ENCODE measurements around the gene COL9A3.
A peak's percentile ranks its signal among the peaks of the same experiment; 100 is the strongest.

Gene COL9A3

DNA sequence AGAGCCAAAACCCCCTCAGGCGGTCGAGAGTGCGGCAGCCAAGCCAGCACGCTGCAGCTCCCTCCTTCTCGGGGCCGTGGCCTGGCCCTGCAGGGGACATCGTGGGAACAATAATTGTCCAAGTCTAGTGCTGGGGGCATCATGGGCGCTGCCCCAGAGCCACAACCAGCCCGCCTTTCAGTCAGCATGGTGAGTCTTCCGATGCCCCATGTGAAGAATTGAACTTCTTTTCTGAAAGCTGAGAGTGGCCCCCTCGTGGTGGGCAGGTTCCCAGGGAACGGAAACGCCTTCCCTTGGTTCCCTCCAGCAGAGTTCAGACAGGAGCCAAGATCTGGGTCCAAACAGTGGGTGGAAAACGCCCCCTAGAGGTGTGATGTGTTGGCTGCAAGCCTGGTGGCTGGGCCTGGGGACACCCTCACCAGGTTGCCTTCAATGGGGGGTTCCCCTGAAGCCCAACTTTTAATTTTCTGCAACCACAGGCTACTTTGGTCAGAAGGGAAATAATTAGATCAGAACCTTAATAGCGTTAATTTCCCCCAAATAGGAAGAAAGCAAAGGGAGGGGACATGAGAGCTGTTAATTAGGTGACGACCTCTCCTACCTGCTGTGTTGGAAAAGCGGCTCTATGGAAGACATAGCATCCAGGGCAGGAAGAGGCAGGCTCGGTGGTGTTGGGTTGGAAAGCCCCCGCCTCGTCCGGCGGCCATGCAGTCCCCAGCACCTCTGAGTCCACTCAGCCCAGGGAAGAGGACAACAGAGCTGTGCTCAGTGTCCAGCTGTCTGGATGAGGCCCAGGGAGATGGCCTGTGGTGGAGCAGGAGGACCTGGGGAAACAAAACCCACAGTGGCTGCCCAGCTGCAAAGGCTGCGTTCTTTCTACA, 25.3 kb upstream of the COL9A3 start:
- Histone ChIP-seq H3K4me1 (ENCODE audit: control insufficient read depth, insufficient read depth, low read length) (peaks cover 26% of the 10 kb centered on the region), H3K4me3 (ENCODE audit: low read length in 2 of 2) (peak overlapping the region in 1 of 2 donors; percentile 35), H3K27me3 (ENCODE audit: control insufficient read depth in 1 of 2, insufficient read depth in 2 of 2, low read length in 2 of 2) (no peaks in the 10 kb centered on the region), H3K36me3 (ENCODE audit: control insufficient read depth in 2 of 2, insufficient read depth in 2 of 2, low read length in 2 of 2) (no peaks in the 10 kb centered on the region), H3K9me3 (ENCODE audit: control insufficient read depth in 2 of 2, low read length in 2 of 2) (no peaks in the 10 kb centered on the region), H3K27ac (ENCODE audit: low read length) (no peak overlapping the region), H3K9ac (ENCODE audit: low read length in 2 of 2) (no peak overlapping the region)

DNA sequence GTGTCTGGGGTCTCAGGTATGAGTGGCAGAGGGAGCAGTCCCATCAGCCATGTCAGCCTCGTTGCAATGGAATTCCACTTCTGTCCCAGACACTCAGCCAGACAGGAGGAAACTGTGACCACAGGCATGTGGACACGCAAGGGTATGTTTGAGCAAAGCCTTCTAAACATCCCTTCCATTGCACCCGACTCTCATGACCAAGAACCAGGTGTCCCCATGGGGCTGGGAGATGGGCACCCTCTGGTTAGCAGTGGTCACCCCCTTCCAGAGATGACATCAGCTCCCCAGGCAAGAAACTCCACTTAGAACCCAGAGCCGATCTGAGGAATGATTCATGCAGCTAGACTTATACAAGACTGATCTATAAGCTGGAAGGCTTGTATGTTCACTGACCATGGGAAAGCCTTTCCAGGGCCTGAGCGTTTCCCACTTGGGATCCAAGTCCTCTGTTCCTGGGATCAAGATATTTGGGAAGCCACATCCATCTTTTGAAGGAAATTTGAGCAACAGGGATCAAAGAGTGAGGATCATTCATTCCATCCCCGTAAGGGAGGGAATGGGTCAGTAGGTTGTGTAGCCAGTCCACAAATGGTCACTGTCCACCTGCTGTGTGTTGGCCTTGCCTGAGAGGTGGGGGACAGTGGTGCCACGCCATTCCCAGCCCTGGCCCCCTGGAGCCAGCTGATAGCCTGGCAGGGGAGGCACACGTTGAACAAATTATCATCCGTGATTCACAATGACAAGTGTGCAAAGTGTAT, 24.5 kb upstream of the COL9A3 start:
- no peaks in the 10 kb centered on the region for H3K36me3 ChIP-seq (ENCODE audit: control insufficient read depth in 2 of 2, insufficient read depth in 2 of 2, low read length in 2 of 2)
- no peaks in the 10 kb centered on the region for H3K9me3 ChIP-seq (ENCODE audit: control insufficient read depth in 2 of 2, low read length in 2 of 2)
- no peak overlapping the region for H3K9ac ChIP-seq (ENCODE audit: low read length in 2 of 2)
- no peak overlapping the region for H3K27ac ChIP-seq (ENCODE audit: low read length)
- no peaks in the 10 kb centered on the region for H3K27me3 ChIP-seq (ENCODE audit: control insufficient read depth in 1 of 2, insufficient read depth in 2 of 2, low read length in 2 of 2)
- H3K4me3 ChIP-seq (ENCODE audit: low read length in 2 of 2): no peak overlapping the region
- peaks cover 32% of the 10 kb centered on the region for H3K4me1 ChIP-seq (ENCODE audit: control insufficient read depth, insufficient read depth, low read length)

DNA sequence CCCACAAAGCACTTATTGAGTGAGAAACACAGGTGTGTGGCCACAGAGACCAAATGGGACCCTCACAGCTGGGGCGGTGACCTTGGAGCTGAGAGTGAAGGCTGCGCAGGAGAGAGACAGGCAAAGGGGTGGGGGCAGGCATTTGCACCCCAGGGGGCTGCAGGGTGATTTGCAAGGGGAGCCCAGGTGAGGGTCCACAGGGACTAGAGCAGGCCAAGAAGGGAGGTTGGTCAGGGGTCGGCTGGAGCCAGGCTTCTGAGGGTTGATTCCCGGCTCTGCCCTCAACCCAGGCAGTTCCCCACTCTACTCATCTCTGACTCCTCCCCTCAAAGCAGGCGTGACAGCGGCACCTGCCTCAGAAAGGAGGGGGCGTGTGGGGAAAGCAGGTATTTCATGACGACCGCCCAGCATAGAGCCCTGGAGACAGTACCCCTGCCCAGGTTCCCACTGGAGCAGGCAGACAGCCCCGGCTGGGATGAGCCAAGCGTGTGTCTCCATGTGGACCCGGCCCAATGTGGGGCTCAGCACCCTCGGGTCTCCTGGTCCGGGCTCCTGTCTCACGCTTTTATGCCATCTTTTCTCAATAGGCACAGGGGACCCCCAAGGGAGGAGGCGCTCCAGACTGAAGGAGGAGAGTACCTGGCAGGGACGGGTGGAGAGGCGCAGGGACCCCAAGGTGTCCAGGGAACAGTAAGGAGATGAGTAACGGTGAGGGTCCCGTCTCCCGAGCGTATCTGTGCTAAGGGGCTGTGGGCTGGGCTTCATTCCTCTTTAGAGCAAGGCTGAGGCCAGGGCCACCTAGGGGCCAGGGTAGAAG, 23.7 kb upstream of the COL9A3 start:
- H3K4me1 ChIP-seq (ENCODE audit: control insufficient read depth, insufficient read depth, low read length): peaks cover 40% of the 10 kb centered on the region
- peak overlapping the region; percentile 95 for H3K27ac ChIP-seq (ENCODE audit: low read length)
- H3K9me3 ChIP-seq (ENCODE audit: control insufficient read depth in 2 of 2, low read length in 2 of 2): no peaks in the 10 kb centered on the region
- H3K4me3 ChIP-seq (ENCODE audit: low read length in 2 of 2): peak overlapping the region in 1 of 2 donors; percentile 72
- peaks cover 0 to 2% of the 10 kb centered on the region in 2 donors for H3K36me3 ChIP-seq (ENCODE audit: control insufficient read depth in 2 of 2, insufficient read depth in 2 of 2, low read length in 2 of 2)
- no peaks in the 10 kb centered on the region for H3K27me3 ChIP-seq (ENCODE audit: control insufficient read depth in 1 of 2, insufficient read depth in 2 of 2, low read length in 2 of 2)
- peak overlapping the region; percentile 37 to 74 for H3K9ac ChIP-seq (ENCODE audit: low read length in 2 of 2)

DNA sequence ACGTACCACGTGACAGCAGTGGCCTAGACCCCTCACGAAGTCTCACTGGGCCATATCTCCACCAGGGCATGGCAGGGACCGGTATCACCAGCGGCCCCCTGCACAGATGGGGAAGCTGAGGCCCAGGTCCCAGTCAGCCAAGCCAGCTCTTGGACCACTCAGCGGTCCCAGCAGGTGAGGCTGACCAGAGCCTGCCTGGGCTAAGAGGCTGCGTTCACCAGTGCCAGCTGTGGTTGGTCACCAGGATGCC, 23.2 kb upstream of the COL9A3 start:
- peak overlapping the region; percentile 95 for H3K27ac ChIP-seq (ENCODE audit: low read length)
- peak overlapping the region; percentile 9 to 72 for H3K4me3 ChIP-seq (ENCODE audit: low read length in 2 of 2)
- H3K9ac ChIP-seq (ENCODE audit: low read length in 2 of 2): peak overlapping the region; percentile 37 to 74
- peaks cover under 1 to 2% of the 10 kb centered on the region in 2 donors for H3K36me3 ChIP-seq (ENCODE audit: control insufficient read depth in 2 of 2, insufficient read depth in 2 of 2, low read length in 2 of 2)
- no peaks in the 10 kb centered on the region for H3K27me3 ChIP-seq (ENCODE audit: control insufficient read depth in 1 of 2, insufficient read depth in 2 of 2, low read length in 2 of 2)
- H3K4me1 ChIP-seq (ENCODE audit: control insufficient read depth, insufficient read depth, low read length): peaks cover 40% of the 10 kb centered on the region
- no peaks in the 10 kb centered on the region for H3K9me3 ChIP-seq (ENCODE audit: control insufficient read depth in 2 of 2, low read length in 2 of 2)

DNA sequence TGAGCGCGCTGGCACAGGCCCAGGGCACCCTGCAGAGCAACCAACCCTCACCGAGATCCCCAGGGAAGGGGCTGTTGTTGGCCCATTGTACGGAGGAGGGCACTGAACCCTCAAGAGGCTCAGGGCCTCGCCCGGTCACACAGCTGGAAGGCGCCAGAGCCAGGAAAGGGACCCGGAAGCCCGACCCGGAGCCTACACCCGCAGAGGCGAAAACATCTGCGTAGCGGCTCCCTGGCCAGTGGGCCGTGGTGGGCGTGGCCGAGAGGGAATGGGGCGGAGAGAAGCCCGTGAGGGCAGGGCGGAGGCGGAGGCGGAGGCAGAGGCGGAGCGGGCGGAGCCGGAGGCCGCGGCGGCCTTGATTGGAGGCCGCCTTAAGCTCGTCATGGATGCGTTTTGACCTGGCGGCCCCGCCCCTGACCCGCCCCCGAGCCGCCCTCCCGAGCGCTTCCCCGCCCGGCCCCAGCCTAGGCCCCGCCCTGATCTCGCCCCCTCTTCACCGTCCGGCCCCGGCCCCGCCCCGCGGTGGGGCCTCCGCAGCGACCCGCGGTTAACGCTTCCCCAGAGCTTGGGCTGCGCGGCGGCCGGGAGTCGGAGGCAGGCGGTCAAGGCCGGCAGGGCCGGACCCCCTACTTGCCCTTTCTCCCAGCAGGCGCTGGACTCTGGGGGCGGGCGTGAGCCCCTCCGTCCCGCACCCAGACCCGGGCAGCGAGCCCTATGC, 22.7 kb upstream of the COL9A3 start:
- Histone ChIP-seq H3K4me3 (ENCODE audit: low read length in 2 of 2) (peak overlapping the region; percentile 73 to 80), H3K9me3 (ENCODE audit: control insufficient read depth in 2 of 2, low read length in 2 of 2) (no peaks in the 10 kb centered on the region), H3K4me1 (ENCODE audit: control insufficient read depth, insufficient read depth, low read length) (peaks cover 43% of the 10 kb centered on the region), H3K27me3 (ENCODE audit: control insufficient read depth in 1 of 2, insufficient read depth in 2 of 2, low read length in 2 of 2) (no peaks in the 10 kb centered on the region), H3K27ac (ENCODE audit: low read length) (peak overlapping the region; percentile 95), H3K9ac (ENCODE audit: low read length in 2 of 2) (peak overlapping the region; percentile 71 to 74), H3K36me3 (ENCODE audit: control insufficient read depth in 2 of 2, insufficient read depth in 2 of 2, low read length in 2 of 2) (peaks cover 6% of the 10 kb centered on the region in 2 donors)

DNA sequence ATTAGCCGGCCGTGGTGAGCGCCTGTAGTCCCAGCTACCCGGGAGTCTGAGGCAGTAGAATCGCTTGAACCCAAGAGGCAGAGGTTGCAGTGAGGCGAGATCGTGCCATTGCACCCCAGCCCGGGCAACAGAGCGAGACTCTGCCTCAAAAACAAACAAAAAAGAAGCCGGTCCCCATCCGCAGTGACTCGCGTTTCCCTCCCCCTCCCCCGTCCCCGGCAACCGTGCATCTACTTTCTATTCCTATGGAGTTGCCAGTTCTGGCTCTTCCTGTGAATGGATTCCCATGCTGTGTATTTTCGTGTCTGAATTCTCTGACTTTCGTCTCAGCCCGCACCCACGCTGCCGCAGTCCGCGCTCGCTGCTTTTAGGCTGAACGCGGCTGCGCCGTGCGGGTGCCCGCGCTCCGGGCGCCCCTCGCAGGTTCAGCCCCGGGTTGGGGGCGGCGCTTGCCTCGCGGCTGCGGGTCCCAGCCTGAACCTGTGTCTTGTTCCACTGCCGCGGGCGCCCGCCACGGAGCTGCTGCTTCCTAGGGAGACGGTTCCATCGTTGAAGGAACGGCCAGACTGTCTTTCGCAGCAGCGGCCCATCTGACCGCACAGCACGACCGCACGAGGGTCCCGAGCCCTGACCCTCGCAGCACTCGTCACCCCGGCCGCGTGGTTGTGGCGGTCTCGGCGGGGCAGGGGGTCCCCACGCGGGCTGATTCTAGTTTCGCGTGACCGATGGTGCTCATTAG, 21.7 kb upstream of the COL9A3 start:
- H3K4me3 ChIP-seq (ENCODE audit: low read length in 2 of 2): peak overlapping the region; percentile 73 to 80
- peaks cover 10 to 12% of the 10 kb centered on the region in 2 donors for H3K36me3 ChIP-seq (ENCODE audit: control insufficient read depth in 2 of 2, insufficient read depth in 2 of 2, low read length in 2 of 2)
- H3K4me1 ChIP-seq (ENCODE audit: control insufficient read depth, insufficient read depth, low read length): peaks cover 43% of the 10 kb centered on the region
- no peaks in the 10 kb centered on the region for H3K27me3 ChIP-seq (ENCODE audit: control insufficient read depth in 1 of 2, insufficient read depth in 2 of 2, low read length in 2 of 2)
- no peaks in the 10 kb centered on the region for H3K9me3 ChIP-seq (ENCODE audit: control insufficient read depth in 2 of 2, low read length in 2 of 2)
- peak overlapping the region; percentile 66 to 71 for H3K9ac ChIP-seq (ENCODE audit: low read length in 2 of 2)
- H3K27ac ChIP-seq (ENCODE audit: low read length): peak overlapping the region; percentile 89

DNA sequence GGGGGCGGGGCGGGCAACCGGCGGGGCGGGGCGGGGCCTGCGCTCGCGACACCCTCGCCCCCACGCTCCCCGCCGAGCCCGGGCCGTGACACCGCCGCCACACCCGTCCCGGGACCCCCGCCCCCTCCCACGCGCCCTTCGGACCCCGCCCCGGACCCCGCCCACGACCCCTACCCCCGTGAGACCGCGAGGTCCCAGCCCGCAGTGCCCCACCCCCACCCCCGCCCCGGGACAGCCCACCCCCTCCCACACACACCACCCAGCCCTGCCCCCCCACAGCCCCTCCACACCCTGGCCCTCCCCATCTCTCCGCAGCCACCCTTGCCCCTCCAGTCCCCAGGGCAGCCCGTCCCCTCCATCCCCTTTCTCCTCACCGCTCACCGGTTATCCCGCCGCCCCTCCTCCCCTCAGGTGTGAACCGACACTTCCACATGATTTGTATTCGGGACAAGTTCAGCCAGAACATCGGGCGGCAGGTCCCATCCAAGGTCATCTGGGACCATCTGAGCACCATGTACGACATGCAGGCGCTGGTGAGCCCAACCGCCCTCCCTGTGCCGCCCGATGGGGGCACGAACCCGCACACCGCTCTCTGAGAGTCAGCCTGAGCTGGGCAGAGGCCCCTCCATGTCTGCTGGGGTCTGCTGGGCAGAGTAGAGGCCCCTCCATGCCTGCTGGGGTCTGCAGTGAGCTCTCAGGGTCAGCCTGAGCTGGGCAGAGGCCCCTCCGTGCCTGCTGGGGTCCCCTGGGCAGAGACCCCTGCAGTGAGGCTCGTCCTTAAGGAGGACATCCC, 20.0 kb upstream of the COL9A3 start:
- peaks cover 37% of the 10 kb centered on the region for H3K4me1 ChIP-seq (ENCODE audit: control insufficient read depth, insufficient read depth, low read length)
- peaks cover 14 to 18% of the 10 kb centered on the region in 2 donors for H3K36me3 ChIP-seq (ENCODE audit: control insufficient read depth in 2 of 2, insufficient read depth in 2 of 2, low read length in 2 of 2)
- no peaks in the 10 kb centered on the region for H3K27me3 ChIP-seq (ENCODE audit: control insufficient read depth in 1 of 2, insufficient read depth in 2 of 2, low read length in 2 of 2)
- peak overlapping the region; percentile 46 for H3K27ac ChIP-seq (ENCODE audit: low read length)
- peak overlapping the region; percentile 22 to 80 for H3K4me3 ChIP-seq (ENCODE audit: low read length in 2 of 2)
- no peaks in the 10 kb centered on the region for H3K9me3 ChIP-seq (ENCODE audit: control insufficient read depth in 2 of 2, low read length in 2 of 2)
- H3K9ac ChIP-seq (ENCODE audit: low read length in 2 of 2): peak overlapping the region; percentile 64

DNA sequence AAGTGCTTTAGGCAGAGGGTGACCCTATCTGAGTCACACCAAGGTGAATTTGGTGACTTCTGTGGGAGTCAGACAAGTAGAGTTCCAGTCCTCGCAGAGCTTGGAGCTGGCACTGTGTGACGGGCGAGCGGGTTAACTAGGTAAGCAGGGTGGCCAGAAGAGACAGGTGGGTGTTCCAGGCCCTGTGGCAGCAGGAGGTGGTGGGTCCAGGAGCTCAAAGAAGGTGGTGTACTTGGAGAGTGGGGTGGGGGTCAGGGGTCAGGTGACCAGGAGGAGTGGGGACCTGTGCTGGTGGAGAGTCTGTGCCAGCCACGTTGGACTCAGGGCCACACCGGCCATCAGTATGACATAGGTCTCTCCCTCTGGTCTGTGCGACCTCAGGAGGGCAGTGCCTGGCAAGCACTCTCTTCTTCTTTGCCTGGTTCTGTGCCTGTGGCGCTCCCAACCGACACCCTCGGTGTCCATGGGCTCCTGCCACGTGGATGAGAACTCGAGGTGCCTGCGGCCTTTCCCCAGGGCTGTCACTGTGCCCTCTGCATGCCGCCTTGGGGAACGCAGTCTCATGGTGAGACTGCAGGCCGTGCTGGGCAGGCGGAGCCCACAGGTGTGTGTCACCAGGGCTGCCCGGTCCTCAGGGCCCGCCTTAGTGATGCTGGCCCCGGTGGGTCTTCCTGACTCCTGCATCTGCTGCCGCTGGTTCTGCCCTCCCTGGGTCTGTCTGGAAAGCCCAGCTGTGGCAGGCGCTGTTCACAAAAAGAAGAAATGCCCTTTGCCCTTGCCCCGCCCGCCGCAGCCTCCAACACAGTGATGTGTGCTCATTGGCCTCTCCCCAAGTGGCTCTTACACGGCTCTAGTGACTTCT, 18.9 kb upstream of the COL9A3 start:
- peaks cover 14 to 18% of the 10 kb centered on the region in 2 donors for H3K36me3 ChIP-seq (ENCODE audit: control insufficient read depth in 2 of 2, insufficient read depth in 2 of 2, low read length in 2 of 2)
- H3K27ac ChIP-seq (ENCODE audit: low read length): no peak overlapping the region
- H3K4me1 ChIP-seq (ENCODE audit: control insufficient read depth, insufficient read depth, low read length): peaks cover 44% of the 10 kb centered on the region
- no peaks in the 10 kb centered on the region for H3K9me3 ChIP-seq (ENCODE audit: control insufficient read depth in 2 of 2, low read length in 2 of 2)
- no peak overlapping the region for H3K9ac ChIP-seq (ENCODE audit: low read length in 2 of 2)
- H3K27me3 ChIP-seq (ENCODE audit: control insufficient read depth in 1 of 2, insufficient read depth in 2 of 2, low read length in 2 of 2): no peaks in the 10 kb centered on the region
- peak overlapping the region in 1 of 2 donors; percentile 66 for H3K4me3 ChIP-seq (ENCODE audit: low read length in 2 of 2)
